Right hindlimb (tissue), 1 donor: ENCODE data around the gene STOML1.
A peak's percentile ranks its signal among the peaks of the same experiment; 100 is the strongest.
"Not testable (repeated sequence)": the region's sequence is repeated elsewhere in the genome, so short reads cannot be mapped to it uniquely, and the experiment has no call there.

Experiments
- DNase-seq: peaks from one replicate; pipeline ENCODE4 v3.0.0-alpha.2; 2018

STOML1 gene

DNA sequence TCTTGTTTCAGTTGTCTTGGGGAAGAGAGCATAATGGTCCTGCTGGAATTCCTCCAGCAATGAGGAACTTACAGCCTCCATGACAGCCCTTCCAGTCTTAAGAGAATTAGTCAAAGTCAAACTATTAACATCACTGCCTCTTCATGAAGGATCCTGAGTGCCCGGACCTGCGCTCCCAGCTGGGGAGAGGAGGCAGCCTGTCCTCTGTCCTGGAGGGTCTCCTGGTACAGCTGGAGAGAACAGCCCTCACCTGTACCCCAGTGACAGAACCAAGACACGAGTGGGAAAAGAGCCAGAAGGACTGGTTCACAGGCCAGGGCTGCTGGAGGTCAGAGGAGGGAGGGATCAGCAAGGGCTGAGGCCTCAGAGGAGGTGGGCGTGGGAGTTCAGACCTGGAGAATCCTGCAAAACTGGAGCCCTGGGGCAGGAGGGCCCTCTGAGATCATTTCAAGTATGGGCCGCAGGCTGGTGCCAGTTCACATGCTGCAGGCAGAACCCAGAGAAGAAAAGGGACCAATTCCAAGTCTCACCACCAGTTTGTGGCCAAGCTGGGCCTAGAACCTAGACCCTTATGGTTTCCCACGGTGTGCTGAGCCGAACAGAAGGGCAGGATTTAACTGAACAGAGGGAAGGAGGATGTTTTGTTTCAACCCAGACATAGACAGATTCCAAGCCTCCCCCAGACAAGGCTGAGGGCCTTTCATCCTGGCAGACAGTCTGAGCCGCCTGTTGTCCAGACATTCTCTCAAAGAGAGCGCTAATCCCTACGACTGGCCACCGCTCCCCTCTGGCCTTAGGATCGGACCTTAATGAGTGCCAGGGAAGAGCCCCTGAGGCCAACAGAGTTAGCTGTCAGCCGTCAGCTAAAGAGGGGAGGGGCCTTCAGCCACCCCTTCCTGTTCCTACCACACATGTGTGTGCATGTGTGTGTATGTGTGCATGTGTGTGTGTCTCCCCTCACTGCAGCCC lies 47.6 kb downstream of the STOML1 start:
- DNase-seq: no peak

DNA sequence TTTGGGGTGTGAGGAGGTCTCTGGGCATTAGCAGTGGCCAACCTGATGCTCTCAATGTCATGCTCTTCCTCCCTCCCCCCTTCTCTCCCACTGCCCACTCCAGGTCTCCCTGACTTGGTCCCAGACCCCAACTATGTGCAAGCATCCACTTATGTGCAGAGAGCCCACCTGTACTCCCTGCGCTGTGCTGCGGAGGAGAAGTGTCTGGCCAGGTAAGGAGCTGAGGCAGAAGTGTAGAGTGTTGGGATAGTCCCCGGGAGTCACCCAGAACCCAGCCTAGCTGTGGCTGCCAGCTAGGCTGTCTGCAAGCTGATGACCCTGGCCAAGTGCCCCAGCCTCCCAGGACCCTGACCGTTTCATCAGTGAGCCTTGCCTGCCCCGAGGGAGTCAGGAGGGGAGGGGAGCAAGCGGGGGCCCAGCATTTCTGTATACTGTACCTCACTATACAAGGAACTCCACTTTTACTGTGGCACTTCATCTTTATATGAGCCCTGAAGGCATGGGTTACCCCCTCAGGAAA lies 49.3 kb downstream of the STOML1 start:
- DNase-seq: no peak

DNA sequence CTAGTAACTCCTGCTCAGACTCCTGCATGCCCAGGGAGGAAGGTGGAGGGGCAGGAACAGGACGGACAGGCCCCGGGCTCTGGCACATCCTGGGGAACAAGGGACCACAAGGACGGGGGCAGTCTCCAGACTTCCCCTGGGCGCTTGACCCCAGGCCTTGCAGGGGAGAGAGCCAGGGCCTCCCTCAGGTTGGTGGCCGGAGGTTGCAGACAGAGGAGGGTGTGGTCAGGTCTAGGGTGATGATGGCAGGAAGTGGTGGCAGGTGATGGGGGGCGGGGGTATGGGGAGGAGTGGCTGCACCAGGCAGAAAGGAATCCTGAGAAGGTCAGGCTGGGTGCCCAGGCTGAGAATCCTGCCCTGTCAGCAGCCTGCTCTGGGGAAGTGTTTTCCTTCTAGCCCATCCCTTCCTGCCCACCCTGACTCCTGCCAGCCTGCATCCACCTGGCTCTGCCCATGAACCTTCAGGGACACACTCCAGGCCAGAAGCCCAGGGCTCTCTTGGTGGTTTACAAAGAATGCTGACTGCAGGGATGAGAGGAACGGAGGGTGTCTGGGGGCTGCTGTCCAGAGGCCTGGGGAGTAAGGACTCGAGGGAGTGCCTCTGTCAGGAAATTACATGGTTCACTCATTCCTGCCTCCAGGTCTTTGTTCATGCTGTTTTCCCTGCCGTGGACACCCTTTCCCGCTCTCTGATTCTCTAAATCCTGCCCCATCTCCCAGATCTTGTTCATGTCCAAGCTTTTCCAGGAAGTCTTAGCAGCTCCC lies 50.0 kb downstream of the STOML1 start:
- no peak for DNase-seq

DNA sequence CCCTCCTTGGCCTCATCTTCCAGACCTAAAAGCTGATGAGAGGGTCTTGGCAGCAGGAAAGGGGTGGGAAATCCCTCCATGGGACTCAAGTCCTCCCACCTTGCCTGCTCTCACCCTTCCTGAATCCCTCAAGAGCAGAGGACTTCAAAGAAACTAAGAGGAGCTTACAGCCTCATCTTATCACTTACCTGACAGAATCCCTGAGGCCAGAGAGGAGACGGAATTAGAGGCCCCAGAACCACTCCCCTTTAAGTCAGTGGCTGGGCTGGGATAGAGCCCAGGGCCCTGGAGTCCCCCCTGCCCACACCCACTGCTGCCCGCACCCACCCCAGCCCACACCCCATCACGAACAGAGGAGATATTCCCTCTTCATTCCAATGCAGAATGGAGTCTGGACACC lies 50.6 kb downstream of the STOML1 start:
- no peak for DNase-seq

DNA sequence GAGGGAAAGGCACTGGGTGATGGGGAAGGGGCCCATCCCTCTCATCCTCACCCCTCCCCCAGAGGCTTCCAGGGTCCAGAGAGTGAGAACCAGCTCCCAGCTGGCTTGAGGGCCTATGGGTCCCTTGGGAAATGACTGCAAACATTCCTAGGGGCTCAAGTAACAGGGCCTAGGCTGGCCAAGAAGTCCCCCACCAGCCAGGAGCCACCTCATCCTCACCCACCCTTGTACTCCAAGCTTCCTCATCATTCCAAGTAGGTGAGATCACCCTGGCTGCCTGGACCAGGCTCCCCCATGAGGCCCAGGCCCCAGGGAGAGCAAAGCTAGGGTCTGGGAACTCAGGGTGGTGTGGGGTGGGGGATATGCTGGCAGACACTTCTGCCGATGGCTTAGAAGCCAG lies 51.1 kb downstream of the STOML1 start:
- DNase-seq: no peak

DNA sequence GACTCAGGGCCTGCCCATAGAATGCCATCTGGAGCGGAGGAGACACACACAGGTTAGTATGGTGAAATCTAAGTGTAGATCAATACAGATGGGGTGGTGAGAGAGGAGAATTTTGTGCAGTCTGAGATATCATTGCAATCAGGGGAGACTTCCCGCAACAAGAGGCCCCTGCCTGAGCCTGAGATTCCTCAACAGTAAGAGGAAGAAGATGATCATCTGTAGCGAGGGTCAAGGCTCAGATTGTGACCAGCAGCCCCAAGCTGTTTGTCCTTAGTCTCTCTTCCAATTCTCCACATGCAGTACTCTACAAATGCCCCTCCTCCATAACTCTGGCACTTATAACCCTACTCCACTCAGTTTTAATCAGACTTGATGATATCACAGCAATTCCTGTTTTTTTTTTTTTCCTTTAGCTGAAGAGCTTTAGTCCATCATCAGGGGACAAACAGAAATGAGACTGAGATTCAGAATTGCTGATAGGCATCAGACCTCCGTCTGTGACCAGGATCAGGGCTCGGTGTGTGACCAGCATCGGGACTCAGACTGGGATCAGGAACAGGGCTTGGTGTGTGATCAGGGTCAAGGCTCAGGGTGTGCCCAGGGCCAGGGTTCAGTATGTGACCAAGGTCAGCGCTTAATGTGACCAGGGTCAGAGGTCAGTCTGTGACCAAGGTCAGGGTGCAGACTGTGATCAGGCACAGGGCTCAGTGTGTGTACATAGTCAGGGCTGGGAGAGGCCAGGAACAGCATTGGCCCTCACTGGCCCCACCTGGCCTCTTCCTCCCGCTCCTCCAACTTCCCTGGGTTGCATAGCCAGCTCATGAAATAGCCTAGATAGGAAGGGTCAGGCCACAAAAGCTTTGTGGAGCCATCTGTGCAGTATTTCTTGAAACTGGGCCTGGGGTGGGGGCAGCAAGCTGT lies 51.8 kb downstream of the STOML1 start:
- no peak for DNase-seq

DNA sequence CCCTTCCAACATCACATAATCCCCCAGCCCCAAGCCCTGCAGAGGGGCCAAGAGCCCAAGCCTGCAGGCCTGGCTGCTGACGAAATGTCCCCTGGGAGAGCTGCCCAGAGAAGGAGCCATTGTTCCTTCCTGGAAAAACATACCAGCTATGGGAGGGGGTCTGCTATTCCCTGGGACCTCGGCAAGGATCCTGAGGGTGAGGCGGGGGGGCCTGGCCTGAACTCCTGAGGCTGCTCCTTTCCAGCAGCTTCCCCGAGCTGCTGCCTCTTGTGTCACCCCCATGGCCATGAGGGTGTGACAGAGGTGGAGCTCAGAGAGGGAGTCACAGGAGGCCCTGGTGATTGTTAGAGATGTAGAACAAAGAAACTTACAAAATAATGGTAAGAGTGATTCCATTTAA lies 53.0 kb downstream of the STOML1 start:
- DNase-seq: no peak

DNA sequence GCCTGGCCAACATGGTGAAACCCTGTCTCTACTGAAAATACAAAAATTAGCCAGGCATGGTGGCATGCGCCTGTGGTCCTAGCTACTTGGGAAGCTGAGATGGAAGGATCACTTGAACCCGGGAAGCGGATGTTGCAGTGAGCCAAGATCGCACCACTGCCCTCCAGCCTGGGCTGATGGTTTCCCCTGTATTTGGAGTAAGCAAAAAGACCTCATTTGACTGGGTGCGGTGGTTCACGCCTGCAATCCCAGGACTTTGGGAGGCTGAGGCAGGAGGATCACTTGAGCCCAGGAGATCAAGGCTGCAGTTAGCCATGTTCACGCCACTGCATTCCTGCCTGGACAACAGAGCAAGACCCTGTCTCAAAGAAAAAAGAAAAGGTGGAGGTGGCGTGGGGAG lies 53.6 kb downstream of the STOML1 start:
- not testable (repeated sequence) for DNase-seq

DNA sequence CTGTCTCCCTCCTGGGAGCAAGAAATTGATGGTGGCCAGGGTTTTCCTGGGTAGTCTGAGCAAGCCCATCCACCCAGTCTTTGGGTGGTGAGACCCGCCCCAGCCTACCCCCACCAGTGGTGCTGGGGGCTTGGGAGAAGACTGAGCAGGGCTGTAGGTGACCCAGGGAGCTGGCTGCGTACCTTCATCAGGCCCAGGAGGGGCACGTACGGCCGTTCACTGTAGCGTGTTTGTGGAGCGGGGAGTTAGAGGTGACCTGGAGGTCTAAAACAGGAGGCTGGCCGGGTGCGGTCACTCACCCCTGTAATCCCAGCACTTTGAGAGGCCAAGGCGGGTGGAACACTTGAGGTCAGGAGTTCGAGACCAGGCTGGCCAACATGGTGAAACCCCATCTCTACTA lies 54.4 kb downstream of the STOML1 start:
- DNase-seq: no peak

DNA sequence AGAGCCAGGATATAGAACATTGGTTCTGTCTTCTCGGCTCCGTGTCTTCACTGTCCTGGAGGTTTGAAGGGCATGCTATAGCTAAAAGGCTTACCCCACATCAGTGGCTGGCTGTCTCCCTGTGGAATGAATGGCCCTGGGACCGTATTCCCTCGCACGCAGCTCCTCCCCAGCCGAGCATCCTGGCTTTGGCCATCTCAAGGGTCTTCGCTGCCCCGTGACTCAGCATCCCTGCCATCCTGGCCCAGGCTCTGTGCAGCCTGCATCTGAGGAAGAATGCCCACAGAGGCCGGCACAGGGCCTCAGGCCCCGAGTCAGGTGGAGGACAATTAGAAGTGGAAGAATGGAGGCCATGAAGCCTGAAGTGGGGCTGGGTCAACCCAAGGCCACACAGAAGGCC lies 54.8 kb downstream of the STOML1 start:
- no peak for DNase-seq

DNA sequence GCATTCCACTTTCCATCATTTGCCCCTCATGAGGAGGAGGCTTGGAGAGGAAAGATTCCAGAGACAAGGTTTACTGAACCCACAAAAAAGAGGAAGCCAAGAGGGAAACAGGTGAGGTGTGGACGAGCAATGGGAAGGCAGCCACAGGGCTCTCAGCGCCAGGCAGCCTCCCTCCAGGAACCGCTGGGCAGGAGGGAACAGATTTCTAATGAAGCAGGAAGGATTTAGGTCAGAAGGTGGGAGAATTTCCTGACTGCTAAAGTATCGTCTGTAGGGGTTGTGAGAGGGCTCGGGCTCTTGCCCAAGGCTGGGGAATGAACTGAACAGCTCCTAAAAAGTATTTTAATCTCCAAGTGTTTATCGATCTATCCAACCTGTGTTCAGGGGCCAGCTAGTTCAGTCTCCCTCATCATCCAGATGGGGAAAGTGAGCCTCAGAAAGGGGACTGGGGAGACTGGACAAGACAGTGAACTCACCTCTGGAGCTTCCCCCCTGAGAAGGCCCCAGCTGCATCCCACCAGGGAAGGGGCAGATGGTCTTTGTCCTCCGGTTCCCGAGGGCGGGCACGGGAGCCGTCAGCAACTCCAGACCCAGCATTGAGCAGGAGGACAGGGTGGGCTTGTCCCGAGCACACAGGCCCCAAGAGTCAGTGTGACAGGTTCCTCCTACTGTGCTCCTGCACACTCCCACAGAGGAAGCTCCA lies 55.4 kb downstream of the STOML1 start:
- DNase-seq: no peak

DNA sequence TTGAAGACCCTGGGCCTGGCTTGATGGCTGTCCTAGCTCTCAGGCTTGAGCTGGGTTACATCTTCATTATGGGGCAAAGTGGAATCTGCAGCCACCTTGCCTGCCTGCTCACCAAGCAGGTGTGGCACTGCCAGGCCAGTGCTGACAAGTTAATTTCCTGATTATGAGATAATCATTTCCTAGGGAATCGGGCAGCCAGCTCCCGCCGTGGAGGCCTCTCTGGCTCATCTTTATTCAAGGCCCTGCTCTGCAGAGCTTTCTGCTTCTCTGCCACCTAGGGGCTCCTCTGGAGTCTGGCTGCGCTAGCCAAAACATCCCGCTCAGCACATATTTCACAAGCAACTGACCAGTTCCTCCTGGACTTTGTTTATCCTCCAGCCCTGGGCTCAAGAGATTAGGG lies 55.9 kb downstream of the STOML1 start:
- no peak for DNase-seq

DNA sequence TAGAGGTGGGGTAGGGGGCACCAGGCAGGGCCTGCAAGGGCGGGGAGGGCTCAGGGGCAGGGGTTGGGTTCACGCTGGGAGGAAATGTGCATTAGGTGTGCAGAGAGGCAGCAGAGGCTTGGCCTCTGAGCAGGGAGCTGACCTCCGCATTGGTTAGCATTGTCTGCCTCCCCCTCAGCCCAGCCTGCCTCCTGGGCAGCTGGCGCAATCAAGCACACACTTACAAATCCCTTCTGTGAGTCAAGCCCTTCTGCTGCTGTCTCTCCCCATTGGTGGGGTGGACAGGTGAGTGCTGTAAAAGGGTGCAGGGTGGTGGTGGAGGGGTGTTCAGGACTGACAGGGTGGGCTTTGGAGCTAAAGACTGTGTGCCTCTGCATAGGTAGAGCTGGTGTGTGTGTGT lies 56.5 kb downstream of the STOML1 start:
- no peak for DNase-seq

DNA sequence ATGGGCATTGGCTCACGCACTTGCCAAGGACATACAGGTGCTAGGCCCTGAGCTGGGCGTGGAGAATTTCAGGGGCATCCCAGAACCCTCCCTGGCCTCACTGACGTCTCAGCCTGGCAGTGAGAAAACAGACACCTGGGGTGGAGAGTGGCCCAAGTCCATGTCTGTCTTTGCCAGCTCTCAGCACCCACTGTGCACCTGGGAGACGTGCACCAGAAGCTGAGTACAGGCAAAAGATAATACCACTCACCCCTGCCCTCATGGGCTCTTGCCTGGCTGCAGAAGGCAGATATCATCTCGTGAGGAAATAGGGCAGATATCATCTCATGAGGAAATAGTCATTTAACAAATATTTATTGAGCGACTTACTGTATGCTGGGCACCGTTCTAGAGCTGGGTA lies 57.8 kb downstream of the STOML1 start:
- no peak for DNase-seq

DNA sequence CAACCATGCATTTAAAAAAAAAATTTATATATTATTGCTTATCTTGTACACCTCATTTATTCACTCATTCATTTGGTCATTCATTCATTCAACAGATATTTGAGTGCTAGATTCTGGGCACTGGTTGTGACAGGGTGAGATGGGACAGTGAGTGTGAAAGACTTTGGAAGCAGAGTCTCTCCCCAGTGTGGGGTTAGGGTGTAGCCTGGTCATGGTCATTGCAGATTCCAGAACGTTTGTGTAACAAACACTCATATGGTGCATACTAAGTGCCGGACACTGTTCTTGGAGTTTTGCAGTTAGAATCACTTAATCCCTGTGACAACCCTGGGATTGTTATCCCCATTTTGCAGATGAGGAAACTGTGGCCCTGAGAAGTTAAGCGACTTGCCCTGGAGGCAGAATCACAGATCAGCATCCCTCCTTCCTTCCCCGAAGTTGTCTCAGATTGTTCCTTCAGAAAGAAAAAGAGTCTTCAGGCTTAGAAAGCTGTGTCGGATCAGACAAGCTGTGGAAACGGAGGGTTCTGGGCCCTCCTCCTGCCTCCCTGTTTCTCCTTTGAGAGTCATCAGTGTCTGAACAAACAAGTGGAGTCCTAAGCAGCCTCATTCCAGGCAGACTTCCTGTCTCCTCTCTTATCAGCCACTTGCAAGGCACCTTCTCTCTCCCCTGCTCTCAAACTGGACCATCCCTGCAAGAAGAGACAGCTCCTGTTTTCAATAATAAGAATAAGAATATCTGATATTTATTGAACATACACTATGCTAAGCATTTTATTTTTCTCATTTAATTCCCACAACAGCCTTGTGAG lies 59.5 kb downstream of the STOML1 start:
- no peak for DNase-seq

DNA sequence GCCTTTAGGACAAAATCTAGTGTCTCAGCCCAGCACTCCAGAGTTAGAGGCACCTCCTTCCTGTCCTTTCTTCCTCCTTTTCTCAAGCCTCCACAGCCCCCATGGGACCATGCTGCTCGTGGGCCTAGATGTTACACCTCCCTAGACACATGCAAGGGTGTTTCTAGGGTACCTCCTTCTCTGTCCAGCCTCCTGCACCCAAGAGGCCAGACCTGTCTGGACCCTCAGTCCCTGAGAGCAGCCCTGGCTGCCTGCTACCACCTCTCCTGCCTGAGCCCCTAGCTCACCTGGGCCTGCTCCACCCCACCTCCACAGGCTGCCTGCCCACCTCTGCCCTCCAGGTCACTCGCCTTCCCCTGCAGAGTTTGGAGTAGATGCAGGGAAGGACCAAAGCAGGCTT lies 60.7 kb downstream of the STOML1 start:
- no peak for DNase-seq

DNA sequence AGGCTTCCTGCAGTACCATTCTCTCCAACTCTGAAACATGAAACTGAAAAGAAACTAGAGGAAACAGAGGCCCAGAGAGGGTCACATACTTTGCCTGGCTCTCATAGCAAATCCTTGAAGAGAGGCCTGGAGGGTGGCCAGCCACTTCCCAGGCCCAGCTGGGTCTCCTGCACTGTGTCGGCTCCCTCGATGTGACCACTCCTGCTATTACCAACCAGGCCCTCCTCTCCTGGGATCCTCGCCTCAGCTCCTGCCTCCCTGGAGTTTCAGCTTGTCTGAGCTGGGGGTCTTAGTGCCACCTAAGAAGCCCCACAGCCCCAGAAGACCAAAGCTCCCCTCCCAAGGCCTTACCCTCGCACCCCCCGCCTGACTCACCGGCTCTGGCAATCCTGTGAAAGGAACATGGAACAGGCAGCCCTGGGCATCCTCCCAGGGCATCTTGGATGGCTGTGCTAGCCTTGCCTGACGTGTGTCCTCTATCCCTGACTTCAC lies 61.3 kb downstream of the STOML1 start:
- DNase-seq: no peak

DNA sequence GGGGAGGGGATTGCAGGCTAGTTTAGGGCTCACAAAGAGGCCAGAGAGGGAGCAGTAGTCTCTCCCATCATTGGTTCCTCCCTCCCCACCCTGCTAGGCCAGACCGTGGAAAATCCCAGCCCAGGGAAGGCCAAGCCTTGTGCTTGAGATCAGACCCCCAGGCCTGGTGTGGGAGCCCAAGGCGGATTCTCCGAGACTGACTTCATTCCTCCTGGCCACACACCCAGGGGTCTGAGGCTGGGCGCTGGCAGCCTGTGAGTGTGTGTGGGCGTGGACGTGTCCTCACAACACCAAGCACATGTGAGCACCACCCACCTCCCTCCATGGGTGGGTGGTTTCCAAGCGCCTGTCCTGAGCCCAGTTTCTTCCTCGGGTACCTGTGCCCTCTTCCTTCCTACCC lies 61.7 kb downstream of the STOML1 start:
- DNase-seq: peak; percentile 74

DNA sequence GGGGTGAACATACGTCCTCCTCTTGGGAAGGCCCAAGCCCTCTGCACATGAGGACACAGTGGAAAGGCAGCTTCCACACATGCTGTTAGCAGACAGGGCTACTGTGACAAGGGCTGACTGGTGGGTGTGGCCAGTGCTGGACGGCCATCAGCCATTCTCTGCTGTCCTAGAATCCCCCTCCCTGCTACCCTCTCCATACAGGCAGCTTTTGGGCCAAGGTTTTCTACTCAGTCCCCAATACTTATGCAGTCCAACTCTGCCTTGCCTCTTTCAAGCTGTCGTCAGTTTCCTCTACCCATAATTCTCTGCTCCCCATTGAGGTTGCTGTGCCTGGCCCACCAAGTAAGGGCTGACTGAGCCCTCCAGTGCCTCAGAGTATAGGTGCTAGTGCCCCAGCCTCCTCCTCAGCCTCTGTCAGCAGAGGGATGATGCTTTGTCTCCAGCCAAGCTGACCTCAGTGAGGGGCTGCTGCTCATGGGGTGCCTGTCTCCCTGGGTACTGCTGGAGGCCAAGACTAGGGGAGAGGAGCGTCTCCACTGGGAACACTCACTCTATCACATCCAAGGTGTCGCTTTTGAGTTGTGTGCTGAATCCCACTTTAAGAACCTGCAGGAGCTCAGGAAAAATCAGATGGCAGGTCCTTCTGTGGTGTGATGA lies 63.0 kb downstream of the STOML1 start:
- DNase-seq: no peak
